HFF-Myc (cell line): ENCODE results near the gene TMEM150C.

Experiments
- DNase-seq: peaks from one replicate; pipeline ENCODE4 v3.0.0-alpha.2; 2011; ENCODE audit warnings: low read depth; ENCODE audit errors: extremely low read depth
- H3K4me3 ChIP-seq: replicated peaks from 2 replicates; pipeline ENCODE4 v1.5.1; 2011; ENCODE audit warnings: low read depth, mild to moderate bottlenecking, control low read depth, low read length
- TF ChIP-seq, protein P1 (sequence below): IDR thresholded peaks from 2 replicates; pipeline ENCODE4 v1.5.1; 2012; ENCODE audit warnings: mild to moderate bottlenecking, low read depth, low read length, control low read depth; ENCODE audit errors: missing control alignments

Gene TMEM150C

DNA sequence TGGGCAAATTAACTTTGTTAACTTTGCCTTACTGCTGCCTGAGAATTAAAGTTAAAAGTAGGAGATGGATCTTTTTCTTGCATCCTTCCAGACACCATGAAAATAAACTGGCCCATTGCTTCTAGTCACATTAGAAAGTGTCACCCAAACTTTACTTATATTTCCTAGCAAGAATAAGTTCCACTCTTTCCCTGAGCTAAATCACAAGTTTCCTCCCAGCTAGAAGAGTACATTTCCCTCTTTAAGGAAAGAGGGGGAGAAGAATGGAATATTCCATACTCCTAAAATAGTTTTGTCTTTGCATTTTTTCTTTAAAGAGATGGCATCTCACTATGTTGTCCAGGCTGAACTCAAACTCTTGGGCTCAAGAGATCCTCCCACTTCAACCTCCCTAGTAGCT lies 53.8 kb downstream of the TMEM150C start:
- DNase-seq = no peak
- no peak overlapping the region for H3K4me3 ChIP-seq
- TF ChIP-seq, protein P1, sequence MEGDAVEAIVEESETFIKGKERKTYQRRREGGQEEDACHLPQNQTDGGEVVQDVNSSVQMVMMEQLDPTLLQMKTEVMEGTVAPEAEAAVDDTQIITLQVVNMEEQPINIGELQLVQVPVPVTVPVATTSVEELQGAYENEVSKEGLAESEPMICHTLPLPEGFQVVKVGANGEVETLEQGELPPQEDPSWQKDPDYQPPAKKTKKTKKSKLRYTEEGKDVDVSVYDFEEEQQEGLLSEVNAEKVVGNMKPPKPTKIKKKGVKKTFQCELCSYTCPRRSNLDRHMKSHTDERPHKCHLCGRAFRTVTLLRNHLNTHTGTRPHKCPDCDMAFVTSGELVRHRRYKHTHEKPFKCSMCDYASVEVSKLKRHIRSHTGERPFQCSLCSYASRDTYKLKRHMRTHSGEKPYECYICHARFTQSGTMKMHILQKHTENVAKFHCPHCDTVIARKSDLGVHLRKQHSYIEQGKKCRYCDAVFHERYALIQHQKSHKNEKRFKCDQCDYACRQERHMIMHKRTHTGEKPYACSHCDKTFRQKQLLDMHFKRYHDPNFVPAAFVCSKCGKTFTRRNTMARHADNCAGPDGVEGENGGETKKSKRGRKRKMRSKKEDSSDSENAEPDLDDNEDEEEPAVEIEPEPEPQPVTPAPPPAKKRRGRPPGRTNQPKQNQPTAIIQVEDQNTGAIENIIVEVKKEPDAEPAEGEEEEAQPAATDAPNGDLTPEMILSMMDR = no peak

DNA sequence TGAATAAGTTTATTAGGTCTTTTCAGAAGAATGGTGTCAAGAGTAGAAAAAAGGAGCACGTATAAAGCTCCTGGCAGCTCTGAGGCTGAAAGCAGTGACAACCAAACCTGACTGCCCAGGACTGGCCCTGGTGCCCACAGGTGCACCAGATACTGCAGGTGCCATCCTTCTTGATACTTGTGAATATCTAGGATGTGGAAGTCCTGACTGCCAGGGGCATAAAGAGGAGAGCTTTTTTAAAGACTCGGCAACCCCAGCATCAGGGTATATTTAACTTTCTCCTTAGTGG lies 60.7 kb downstream of the TMEM150C start:
- H3K4me3 ChIP-seq = no peak overlapping the region
- TF ChIP-seq, protein P1 = no peak
- no peak for DNase-seq

DNA sequence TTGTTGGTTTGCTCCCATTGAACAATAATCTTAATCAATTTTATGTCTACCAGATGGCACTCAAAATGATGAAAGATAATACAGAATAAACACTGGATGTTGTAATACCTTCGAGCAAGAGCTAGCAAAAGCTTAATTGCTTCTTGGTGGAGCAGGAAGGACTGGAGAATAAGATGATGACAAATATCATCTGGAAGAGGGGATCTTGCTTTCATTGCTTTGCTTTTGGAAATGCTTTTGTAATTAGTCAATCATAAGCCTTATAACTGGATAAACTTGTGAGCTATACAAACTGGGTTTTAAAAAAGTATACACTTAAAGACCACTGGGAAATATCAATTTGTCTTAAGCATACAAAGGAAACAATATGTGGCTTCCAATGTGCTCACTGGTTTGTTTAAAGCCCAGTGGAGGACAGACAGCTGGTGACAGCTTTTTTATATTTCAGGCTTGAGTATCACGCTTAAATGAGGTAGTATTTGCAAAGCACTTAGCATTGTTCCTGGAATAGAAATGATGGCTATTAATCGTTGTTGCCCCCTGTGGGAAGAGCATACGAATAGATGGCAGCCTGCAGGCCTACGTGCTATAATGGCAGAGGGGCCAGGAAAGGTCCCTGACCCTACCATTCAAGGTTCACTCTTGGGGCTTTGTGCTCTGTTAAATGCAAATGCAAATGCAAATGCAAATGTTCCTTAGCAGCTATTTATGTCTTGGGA lies 61.2 kb downstream of the TMEM150C start:
- H3K4me3 ChIP-seq = no peak overlapping the region
- TF ChIP-seq, protein P1 = no peak
- DNase-seq = no peak

DNA sequence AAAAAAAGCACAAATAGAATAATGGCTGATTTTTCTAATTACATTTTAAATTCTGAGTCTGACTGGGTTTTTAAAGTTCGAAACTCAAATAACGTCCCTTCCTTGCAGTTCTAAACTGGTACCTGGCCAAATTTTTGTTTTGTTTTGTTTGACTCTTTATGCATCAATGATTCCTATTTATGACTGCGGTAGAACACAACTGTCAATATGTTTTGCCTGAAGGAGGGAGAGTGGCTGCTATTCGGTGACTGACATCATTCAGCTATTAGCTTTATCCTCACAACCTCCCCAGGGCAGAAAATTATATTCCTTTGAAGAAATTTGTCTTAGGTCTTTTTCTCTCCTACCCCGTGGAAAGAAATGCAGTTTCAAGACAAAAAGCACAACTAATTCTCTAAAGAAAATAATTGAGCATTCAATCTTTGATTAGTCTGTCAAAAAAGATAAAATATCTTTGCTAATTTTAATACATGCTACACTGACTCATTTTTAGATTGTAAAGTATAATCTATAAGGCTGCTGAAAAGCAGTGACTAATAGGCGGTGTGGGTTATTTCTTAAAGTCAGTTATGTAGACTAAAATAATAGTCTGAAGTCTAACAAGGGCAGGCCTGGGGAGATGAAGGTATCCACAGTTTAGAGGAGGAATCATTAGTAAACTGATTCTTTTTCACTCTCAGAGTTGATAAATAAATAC lies 61.9 kb downstream of the TMEM150C start:
- DNase-seq = no peak
- no peak overlapping the region for H3K4me3 ChIP-seq
- TF ChIP-seq, protein P1 = no peak

DNA sequence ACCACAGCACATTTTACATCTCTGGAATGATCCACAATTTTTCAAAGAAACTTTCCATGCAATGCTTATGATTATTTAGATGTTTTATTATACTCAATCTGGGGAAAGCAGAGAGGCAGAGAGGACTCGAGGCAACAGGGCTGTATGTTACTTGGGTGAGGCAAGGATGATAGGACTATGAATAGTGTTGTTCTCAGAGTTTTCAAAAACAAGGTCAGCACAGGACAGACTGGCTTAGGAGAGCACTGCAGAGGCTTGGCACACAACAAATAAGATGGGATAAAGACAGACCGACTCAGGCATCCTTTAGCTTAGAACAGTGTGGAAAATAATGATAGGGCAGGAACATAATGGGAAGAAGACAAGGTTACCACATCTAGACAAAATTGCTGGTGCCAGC lies 65.4 kb downstream of the TMEM150C start:
- no peak overlapping the region for H3K4me3 ChIP-seq
- DNase-seq = no peak
- TF ChIP-seq, protein P1 = no peak

DNA sequence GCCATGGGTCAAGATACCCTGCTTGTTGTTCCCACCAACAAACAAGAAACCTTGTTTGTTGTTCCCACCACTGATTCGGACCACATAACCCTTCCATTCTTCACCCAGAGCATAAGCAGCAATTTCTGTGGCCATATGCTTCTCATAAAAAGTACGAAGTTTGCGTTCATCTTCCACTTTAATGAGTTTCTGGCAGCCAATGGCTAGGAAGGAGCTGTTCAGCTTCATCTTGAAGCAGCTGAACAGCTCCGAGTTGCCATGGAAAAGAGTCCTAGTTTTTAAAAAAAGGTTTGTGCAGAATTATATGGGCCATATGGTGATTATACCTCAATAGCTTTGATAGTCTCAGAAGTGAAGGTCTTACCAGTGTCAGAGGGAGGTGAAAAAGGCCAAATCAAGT lies 66.1 kb downstream of the TMEM150C start:
- TF ChIP-seq, protein P1 = no peak
- no peak for DNase-seq
- H3K4me3 ChIP-seq = no peak overlapping the region
